ENCODE measurements around the gene CCDC12.

Gene CCDC12

DNA sequence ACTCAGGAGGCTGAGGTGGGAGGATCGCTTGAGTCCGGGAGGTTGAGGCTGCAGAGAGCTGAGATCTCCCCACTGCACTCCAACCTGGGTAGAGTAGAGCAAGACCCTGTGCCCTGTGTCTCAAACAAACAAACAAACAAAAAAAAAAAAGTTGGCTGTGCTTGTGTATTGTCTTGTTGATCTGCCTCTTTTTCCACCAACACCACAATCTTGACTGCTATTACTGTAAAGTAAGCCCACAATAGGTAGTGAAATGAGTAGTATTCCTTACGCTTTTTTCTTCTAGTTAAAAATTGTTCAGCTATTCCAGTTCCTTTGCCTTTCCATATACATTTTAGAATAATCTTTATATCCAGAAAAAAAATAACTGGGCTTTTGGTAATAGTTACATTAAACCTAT lies 63.6 kb downstream of the CCDC12 start:
- TF ChIP-seq, protein P1, sequence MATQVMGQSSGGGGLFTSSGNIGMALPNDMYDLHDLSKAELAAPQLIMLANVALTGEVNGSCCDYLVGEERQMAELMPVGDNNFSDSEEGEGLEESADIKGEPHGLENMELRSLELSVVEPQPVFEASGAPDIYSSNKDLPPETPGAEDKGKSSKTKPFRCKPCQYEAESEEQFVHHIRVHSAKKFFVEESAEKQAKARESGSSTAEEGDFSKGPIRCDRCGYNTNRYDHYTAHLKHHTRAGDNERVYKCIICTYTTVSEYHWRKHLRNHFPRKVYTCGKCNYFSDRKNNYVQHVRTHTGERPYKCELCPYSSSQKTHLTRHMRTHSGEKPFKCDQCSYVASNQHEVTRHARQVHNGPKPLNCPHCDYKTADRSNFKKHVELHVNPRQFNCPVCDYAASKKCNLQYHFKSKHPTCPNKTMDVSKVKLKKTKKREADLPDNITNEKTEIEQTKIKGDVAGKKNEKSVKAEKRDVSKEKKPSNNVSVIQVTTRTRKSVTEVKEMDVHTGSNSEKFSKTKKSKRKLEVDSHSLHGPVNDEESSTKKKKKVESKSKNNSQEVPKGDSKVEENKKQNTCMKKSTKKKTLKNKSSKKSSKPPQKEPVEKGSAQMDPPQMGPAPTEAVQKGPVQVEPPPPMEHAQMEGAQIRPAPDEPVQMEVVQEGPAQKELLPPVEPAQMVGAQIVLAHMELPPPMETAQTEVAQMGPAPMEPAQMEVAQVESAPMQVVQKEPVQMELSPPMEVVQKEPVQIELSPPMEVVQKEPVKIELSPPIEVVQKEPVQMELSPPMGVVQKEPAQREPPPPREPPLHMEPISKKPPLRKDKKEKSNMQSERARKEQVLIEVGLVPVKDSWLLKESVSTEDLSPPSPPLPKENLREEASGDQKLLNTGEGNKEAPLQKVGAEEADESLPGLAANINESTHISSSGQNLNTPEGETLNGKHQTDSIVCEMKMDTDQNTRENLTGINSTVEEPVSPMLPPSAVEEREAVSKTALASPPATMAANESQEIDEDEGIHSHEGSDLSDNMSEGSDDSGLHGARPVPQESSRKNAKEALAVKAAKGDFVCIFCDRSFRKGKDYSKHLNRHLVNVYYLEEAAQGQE (IDR thresholded peaks at IDR 0.05; ENCODE audit: low read depth) = no peak
- no peak for TF ChIP-seq TCF12 (IDR thresholded peaks at IDR 0.05; ENCODE audit: low read depth)
- no peak for TF ChIP-seq EGR1 (IDR thresholded peaks at IDR 0.05)
- no peak for TF ChIP-seq FOXM1 (IDR thresholded peaks at IDR 0.05; ENCODE audit: borderline replicate concordance, low read depth)
- no peak for TF ChIP-seq NFIC (IDR thresholded peaks at IDR 0.05)
- TF ChIP-seq YY1 (IDR thresholded peaks at IDR 0.05; ENCODE audit: low read depth) = no peak
- no peak for TF ChIP-seq CREB1 (IDR thresholded peaks at IDR 0.05; ENCODE audit: low read depth)
- TF ChIP-seq, protein P2, sequence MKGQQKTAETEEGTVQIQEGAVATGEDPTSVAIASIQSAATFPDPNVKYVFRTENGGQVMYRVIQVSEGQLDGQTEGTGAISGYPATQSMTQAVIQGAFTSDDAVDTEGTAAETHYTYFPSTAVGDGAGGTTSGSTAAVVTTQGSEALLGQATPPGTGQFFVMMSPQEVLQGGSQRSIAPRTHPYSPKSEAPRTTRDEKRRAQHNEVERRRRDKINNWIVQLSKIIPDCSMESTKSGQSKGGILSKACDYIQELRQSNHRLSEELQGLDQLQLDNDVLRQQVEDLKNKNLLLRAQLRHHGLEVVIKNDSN (IDR thresholded peaks at IDR 0.05) = no peak
- no peak for TF ChIP-seq CEBPB (IDR thresholded peaks at IDR 0.05)
- no peak for TF ChIP-seq TAF1 (IDR thresholded peaks at IDR 0.05; ENCODE audit: low read depth)
- TF ChIP-seq ZBTB7A (IDR thresholded peaks at IDR 0.05; ENCODE audit: low read depth) = no peak
- TF ChIP-seq RAD21 (IDR thresholded peaks at IDR 0.05; ENCODE audit: low read depth) = no peak
- TF ChIP-seq EP300 (IDR thresholded peaks at IDR 0.05; ENCODE audit: borderline replicate concordance) = no peak
- TF ChIP-seq, protein P3, sequence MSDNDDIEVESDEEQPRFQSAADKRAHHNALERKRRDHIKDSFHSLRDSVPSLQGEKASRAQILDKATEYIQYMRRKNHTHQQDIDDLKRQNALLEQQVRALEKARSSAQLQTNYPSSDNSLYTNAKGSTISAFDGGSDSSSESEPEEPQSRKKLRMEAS (IDR thresholded peaks at IDR 0.05) = no peak
- TF ChIP-seq TEAD4 (IDR thresholded peaks at IDR 0.05) = no peak

DNA sequence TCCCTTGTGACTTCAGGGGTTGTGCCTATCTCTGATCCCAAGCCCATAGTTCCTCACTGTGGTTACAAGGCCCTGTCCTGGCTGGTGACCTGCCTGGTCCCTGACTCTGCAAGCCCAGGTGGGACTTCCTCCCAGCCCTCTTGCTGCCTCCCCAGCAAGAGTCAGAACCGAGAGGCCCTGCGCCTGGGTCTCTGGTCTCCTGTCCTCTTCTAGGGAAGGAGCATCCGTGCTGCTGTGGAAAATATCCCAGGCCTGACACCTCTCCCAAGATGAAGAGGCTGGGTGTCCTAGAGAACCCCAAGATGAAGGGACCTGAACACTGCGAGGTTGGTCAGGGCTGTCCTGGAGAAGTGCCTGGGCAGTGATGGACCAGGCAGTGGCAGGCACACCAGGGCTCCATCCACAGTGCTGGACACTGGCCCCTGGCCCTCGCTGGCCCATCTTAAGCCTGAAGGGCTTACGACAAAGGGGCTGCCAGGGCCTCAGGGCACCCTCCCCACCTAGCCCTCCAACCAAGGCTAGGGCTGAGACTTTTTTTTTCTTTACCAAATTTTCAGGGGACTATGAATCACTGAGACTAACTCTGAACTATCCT lies 66.3 kb downstream of the CCDC12 start:
- TF ChIP-seq, protein P1 (IDR thresholded peaks at IDR 0.05; ENCODE audit: low read depth) = no peak
- TF ChIP-seq RAD21 (IDR thresholded peaks at IDR 0.05; ENCODE audit: low read depth) = no peak
- TF ChIP-seq, protein P3 (IDR thresholded peaks at IDR 0.05) = no peak
- TF ChIP-seq EP300 (IDR thresholded peaks at IDR 0.05; ENCODE audit: borderline replicate concordance) = no peak
- TF ChIP-seq CEBPB (IDR thresholded peaks at IDR 0.05) = no peak
- TF ChIP-seq TEAD4 (IDR thresholded peaks at IDR 0.05) = no peak
- TF ChIP-seq ZBTB7A (IDR thresholded peaks at IDR 0.05; ENCODE audit: low read depth) = no peak
- TF ChIP-seq TAF1 (IDR thresholded peaks at IDR 0.05; ENCODE audit: low read depth) = no peak
- TF ChIP-seq YY1 (IDR thresholded peaks at IDR 0.05; ENCODE audit: low read depth) = no peak

DNA sequence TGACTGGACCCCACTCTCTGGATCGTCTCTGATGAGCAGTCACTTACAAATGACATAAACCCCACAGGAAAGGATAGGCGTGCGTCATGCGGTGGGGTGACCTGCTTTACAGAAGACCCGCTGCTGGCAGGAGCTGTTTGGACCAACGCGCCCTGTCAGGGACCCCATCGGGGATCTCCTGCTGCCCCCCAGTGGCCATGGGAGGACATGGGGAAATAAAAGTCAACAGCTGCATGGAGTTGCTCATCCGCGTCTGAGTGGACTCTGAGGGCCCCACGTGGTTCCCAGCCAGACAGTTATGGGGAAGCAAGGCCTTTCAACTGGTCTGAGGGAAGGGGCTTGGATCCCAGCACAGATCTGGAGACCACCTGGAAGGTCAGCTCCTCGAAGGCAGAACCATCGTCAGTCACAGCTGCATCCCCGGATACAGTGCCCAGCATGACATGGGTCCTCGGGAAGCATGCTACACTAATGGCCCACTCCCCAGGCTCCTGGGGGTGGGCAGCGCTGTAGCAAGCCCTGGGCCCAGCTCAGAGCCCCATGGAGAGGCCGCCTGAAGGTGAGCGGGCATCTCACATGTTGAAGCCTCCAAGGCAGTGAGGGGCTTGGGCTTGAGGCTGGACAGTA lies 66.9 kb downstream of the CCDC12 start:
- TF ChIP-seq EP300 (IDR thresholded peaks at IDR 0.05; ENCODE audit: borderline replicate concordance) (no peak), TEAD4 (IDR thresholded peaks at IDR 0.05) (no peak), FOXM1 (IDR thresholded peaks at IDR 0.05; ENCODE audit: borderline replicate concordance, low read depth) (no peak), ZBTB7A (IDR thresholded peaks at IDR 0.05; ENCODE audit: low read depth) (0 out of 2 replicates have a peak, but pooled peaks have one; percentile 60), NFIC (IDR thresholded peaks at IDR 0.05) (no peak; the same call in 1 of the 2 replicates), TCF12 (IDR thresholded peaks at IDR 0.05; ENCODE audit: low read depth) (no peak), RAD21 (IDR thresholded peaks at IDR 0.05; ENCODE audit: low read depth) (peak; percentile 91), CEBPB (IDR thresholded peaks at IDR 0.05) (no peak), YY1 (IDR thresholded peaks at IDR 0.05; ENCODE audit: low read depth) (no peak)
- TF ChIP-seq, protein P3 (IDR thresholded peaks at IDR 0.05) = peak; percentile 39; the same call in 1 of the 2 replicates
- TF ChIP-seq, protein P2 (IDR thresholded peaks at IDR 0.05) = peak; percentile 73

DNA sequence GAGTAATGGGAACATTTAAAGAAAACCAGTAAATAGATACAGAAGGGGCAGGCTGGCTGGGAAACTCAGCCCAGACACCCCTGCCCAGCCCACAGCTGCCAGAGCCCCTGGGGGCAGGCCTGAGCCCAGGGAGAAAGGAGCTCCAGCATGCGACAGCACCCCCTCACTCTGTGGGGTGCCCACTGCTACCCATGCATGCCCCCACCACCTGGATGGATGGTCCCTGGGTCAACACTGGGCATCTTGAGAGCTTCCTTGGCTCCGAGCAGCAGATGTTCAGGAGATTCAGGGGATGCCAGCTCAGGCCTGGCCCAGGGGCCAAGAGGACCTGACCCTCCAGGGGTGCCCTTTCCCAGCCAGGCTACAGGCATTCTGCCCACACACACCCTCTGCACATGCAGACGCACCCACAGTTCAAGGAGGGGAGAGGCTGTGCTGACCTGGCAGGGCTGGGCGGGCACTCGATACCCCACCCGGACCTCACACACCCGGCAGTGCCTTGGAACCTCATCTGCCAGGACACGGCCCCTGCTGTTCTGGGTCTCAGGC lies 67.5 kb downstream of the CCDC12 start:
- TF ChIP-seq YY1 (IDR thresholded peaks at IDR 0.05; ENCODE audit: low read depth) = no peak
- no peak for TF ChIP-seq RAD21 (IDR thresholded peaks at IDR 0.05; ENCODE audit: low read depth)
- no peak for TF ChIP-seq CEBPB (IDR thresholded peaks at IDR 0.05)
- no peak for TF ChIP-seq EGR1 (IDR thresholded peaks at IDR 0.05)
- no peak for TF ChIP-seq NFIC (IDR thresholded peaks at IDR 0.05)
- TF ChIP-seq, protein P1 (IDR thresholded peaks at IDR 0.05; ENCODE audit: low read depth) = no peak
- no peak for TF ChIP-seq TAF1 (IDR thresholded peaks at IDR 0.05; ENCODE audit: low read depth)
- TF ChIP-seq CREB1 (IDR thresholded peaks at IDR 0.05; ENCODE audit: low read depth) = no peak
- TF ChIP-seq, protein P3 (IDR thresholded peaks at IDR 0.05) = no peak
- no peak for TF ChIP-seq FOXM1 (IDR thresholded peaks at IDR 0.05; ENCODE audit: borderline replicate concordance, low read depth)
- no peak for TF ChIP-seq TEAD4 (IDR thresholded peaks at IDR 0.05)
- no peak for TF ChIP-seq ZBTB7A (IDR thresholded peaks at IDR 0.05; ENCODE audit: low read depth)
- no peak for TF ChIP-seq EP300 (IDR thresholded peaks at IDR 0.05; ENCODE audit: borderline replicate concordance)
- TF ChIP-seq, protein P2 (IDR thresholded peaks at IDR 0.05) = no peak
- no peak for TF ChIP-seq TCF12 (IDR thresholded peaks at IDR 0.05; ENCODE audit: low read depth)
